GM18868 (cell line): ENCODE measurements around the gene ATN1.

ENCODE experiments used
- ATAC-seq: cut with Tn5 transposase; IDR thresholded peaks from one replicate; pipeline ENCODE4 v1.9.1; 2021; ENCODE audit warnings: mild to moderate bottlenecking, moderate library complexity; ENCODE audit not compliant: unreplicated experiment

The ATN1 gene

GRCh38 chr12:6944381-6945186, 16.8 kb downstream of the ATN1 start:
- peak; percentile 42 for ATAC-seq

- no peak for ATAC-seq
These were observed 17.9 kb downstream of the ATN1 start for GRCh38 chr12:6945613-6946012.

GRCh38 chr12:6946033-6946919, 18.5 kb downstream of the ATN1 start:
- peak; percentile 28 for ATAC-seq

GRCh38 chr12:6946920-6947374, 19.2 kb downstream of the ATN1 start:
- ATAC-seq, result no peak

GRCh38 chr12:6947615-6948014, 19.9 kb downstream of the ATN1 start:
- no peak for ATAC-seq

- ATAC-seq, result no peak
These were observed 21.3 kb downstream of the ATN1 start for GRCh38 chr12:6948873-6949594.

GRCh38 chr12:6950401-6950801, 22.6 kb downstream of the ATN1 start:
- no peak for ATAC-seq

GRCh38 chr12:6950811-6951540, 23.2 kb downstream of the ATN1 start, which contains the start of gene PTPN6:
TSS of gene PTPN6 (plus strand) at chr12:6951356. CDS start at chr12:6951513, 157 bp downstream.
- peak; percentile 27 for ATAC-seq

- ATAC-seq, result no peak
These were observed 23.9 kb downstream of the ATN1 start for GRCh38 chr12:6951551-6952120.

- ATAC-seq, result no peak
These were observed 24.5 kb downstream of the ATN1 start for GRCh38 chr12:6952121-6952862.

- ATAC-seq, result no peak
These were observed 25.2 kb downstream of the ATN1 start for GRCh38 chr12:6952863-6953441.

- peak; percentile 46 for ATAC-seq
These were observed 25.9 kb downstream of the ATN1 start for GRCh38 chr12:6953442-6954315.

GRCh38 chr12:6954316-6955107, 26.8 kb downstream of the ATN1 start:
- ATAC-seq, result no peak

GRCh38 chr12:6955108-6956020, 27.6 kb downstream of the ATN1 start:
- ATAC-seq, result no peak

- ATAC-seq, result no peak
These were observed 28.4 kb downstream of the ATN1 start for GRCh38 chr12:6956021-6956727.
